ENCODE data around the gene PFAS. TPM values are rescaled to one million over a fixed set of nuclear protein-coding genes. Genes with fewer than 3 reads are reported as not detected.

The PFAS gene
- total and polyA plus RNA-seq, 10 of the 15 experiments (the other 5 are each of a cell fraction or from before 2014, with no cell fraction given): 13.9 to 122 (median 47.2) TPM

- TF ChIP-seq ATF2 (IDR thresholded peaks at IDR 0.05; ENCODE audit: low read length): no peak
- TF ChIP-seq CREM (IDR thresholded peaks at IDR 0.05; ENCODE audit: low read depth): peak; percentile 54; the same call in 1 of the 2 replicates
- no peak; the same call in 1 of the 2 replicates for TF ChIP-seq ZBTB33 (IDR thresholded peaks at IDR 0.05)
- TF ChIP-seq ZNF622 (IDR thresholded peaks at IDR 0.05): no peak
- no peak for TF ChIP-seq ZNF687 (IDR thresholded peaks at IDR 0.05)
- TF ChIP-seq ATF3 (IDR thresholded peaks at IDR 0.05; ENCODE audit: borderline replicate concordance, extremely low read depth, low read depth, low read length): no peak
- TF ChIP-seq EP300 (IDR thresholded peaks at IDR 0.05; ENCODE audit: borderline replicate concordance in 1 of 2, control insufficient read depth in 1 of 2, low read depth in 2 of 2, low read length in 2 of 2): peak in 1 of 2 experiments; percentile 74; a peak in 1 of 4 replicates
- TF ChIP-seq ZNF24 (IDR thresholded peaks at IDR 0.05): peak; percentile 99
- TF ChIP-seq MEF2B (IDR thresholded peaks at IDR 0.05; ENCODE audit: partially characterized antibody, poor library complexity, severe bottlenecking): no peak
- peak; percentile 74 for TF ChIP-seq RUNX3 (IDR thresholded peaks at IDR 0.05; ENCODE audit: low read length)
- TF ChIP-seq NR2F1 (conservative IDR thresholded peaks at IDR 0.05): peak; percentile 19; the same call in 1 of the 2 replicates
- TF ChIP-seq CBX3 (IDR thresholded peaks at IDR 0.05; ENCODE audit: borderline replicate concordance, low read depth): no peak
- no peak for TF ChIP-seq RFX5 (IDR thresholded peaks at IDR 0.05; ENCODE audit: low read depth, low read length)
- peak in 1 of 2 experiments; percentile 45; a peak in 1 of 3 replicates for TF ChIP-seq EGR1 (IDR thresholded peaks at IDR 0.05; ENCODE audit: borderline replicate concordance in 1 of 2, low read depth in 2 of 2, low read length in 2 of 2)
- no peak for TF ChIP-seq EZH2 (IDR thresholded peaks at IDR 0.05; ENCODE audit: borderline replicate concordance, control insufficient read depth, low read depth, low read length)
- 0 out of 2 replicates have a peak, but pooled peaks have one; percentile 19 for TF ChIP-seq BACH1 (IDR thresholded peaks at IDR 0.05; ENCODE audit: borderline replicate concordance)
- TF ChIP-seq IRF4 (IDR thresholded peaks at IDR 0.05; ENCODE audit: low read depth, low read length): 0 out of 2 replicates have a peak, but pooled peaks have one; percentile 32
- TF ChIP-seq NFYA (IDR thresholded peaks at IDR 0.05; ENCODE audit: borderline replicate concordance, low read depth, low read length): no peak
- TF ChIP-seq CBFB (IDR thresholded peaks at IDR 0.05; ENCODE audit: low read depth): peak; percentile 57; the same call in 1 of the 2 replicates
- no peak for TF ChIP-seq TCF3 (IDR thresholded peaks at IDR 0.05; ENCODE audit: borderline replicate concordance, insufficient read depth, low read depth, low read length)
- TF ChIP-seq PAX5 (IDR thresholded peaks at IDR 0.05; ENCODE audit: borderline replicate concordance, low read depth, low read length): 0 out of 2 replicates have a peak, but pooled peaks have one; percentile 48
Measured at GRCh38 chr17:8220783-8221662, 28.1 kb upstream of the PFAS start (continued).

Data from GM12878 (cell line).